Tibial nerve (tissue), 3 donors: Measurements from ENCODE around the gene CNTN5.

Experiments
- CTCF ChIP-seq, 5 experiments: fragments of 200-600 bp in 3 of 5; fragments of 450-650 bp in 2 of 5; sonication (generic) in 3 of 5; IDR thresholded peaks; one replicate each; pipeline ENCODE4 v1.5.1; 2016 to 2019; ENCODE audit warnings: antibody characterized with exemption in 5 of 5, mild to moderate bottlenecking in 3 of 5, moderate library complexity in 2 of 5
- POLR2A ChIP-seq, 2 donors: fragments of 450-650 bp; IDR thresholded peaks; one replicate each; pipeline ENCODE4 v1.6.1; 2017; ENCODE audit warnings: antibody characterized with exemption in 2 of 2, mild to moderate bottlenecking in 2 of 2, moderate library complexity in 2 of 2

DNA sequence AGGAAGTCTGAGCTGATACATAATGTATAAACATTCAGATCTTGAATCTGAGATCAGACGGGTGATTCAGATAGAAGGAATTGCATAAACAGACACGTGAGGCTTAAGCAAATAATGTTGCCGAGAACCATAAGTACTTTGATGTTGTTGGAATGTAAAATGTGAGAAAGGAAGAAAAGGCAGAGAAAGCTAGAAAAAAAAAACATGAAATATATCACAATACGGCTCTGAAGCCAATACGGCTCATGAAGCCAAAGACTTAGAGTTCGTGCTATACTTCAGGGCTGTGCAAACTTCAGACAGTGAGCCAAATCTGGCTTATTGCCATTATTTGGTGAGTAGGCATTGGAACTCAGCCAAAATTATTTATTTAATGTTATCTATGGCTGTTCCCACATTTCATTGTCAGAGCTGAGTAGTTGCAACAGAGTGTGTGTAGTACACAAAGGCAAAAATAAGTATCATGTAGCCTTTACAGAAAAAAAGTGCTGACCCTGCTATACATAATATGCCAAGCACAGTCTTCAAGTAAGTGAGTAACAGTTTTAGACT lies 673.3 kb downstream of the CNTN5 start:
- TF ChIP-seq CTCF (IDR thresholded peaks at IDR 0.05) (no peak), POLR2A (IDR thresholded peaks at IDR 0.05) (no peak)
